Measurements from ENCODE around the gene UBA1. TPM values are rescaled to one million over a fixed set of nuclear protein-coding genes. Genes with fewer than 3 reads are reported as not detected.
"Not testable (repeated sequence)": the region's sequence is repeated elsewhere in the genome, so short reads cannot be mapped to it uniquely, and the experiment has no call there.

Gene UBA1
- polyA plus RNA-seq, 1 donor (not counting 4 experiments of a cell fraction or from before 2014, with no cell fraction given) = 236 TPM

GRCh38 chrX:47250017-47250347, 56.4 kb downstream of the UBA1 start:
- no peaks in the 10 kb centered on the region for H3K27me3 ChIP-seq (ENCODE audit: control insufficient read depth, extremely low read depth, insufficient read depth, low read length)
- no peak overlapping the region for H3K9ac ChIP-seq (ENCODE audit: control insufficient read depth, extremely low read depth, insufficient read depth, low read length)
- H3K79me2 ChIP-seq (ENCODE audit: control insufficient read depth, insufficient read depth, low read length) = no peaks in the 10 kb centered on the region
- no peaks in the 10 kb centered on the region for H4K20me1 ChIP-seq (ENCODE audit: control insufficient read depth, extremely low read depth, insufficient read depth, low read length)
- no peaks in the 10 kb centered on the region for H3K9me3 ChIP-seq (ENCODE audit: control insufficient read depth, low read depth, low read length)
- H3K4me3 ChIP-seq (ENCODE audit: control insufficient read depth in 2 of 3, extremely low read depth in 1 of 3, insufficient read depth in 2 of 3, low read depth in 1 of 3, low read length in 3 of 3) = no peak overlapping the region
- dilution Hi-C loops (cut with MboI; ENCODE audit: extremely low pct_ligation_motif_present, low sequenced_read_pairs) = no loop called here
- DNase-seq (ENCODE audit: low read depth, low spot score) = no peak
- H3K27ac ChIP-seq (ENCODE audit: control insufficient read depth, insufficient read depth, low read length) = no peak overlapping the region
- no peak for FAIRE-seq
- H3K9me1 ChIP-seq (ENCODE audit: control insufficient read depth, extremely low read depth, insufficient read depth, low read length) = no peaks in the 10 kb centered on the region
- H3K4me2 ChIP-seq (ENCODE audit: control insufficient read depth, extremely low read depth, insufficient read depth, low read depth, low read length) = no peak overlapping the region
- H3K36me3 ChIP-seq (ENCODE audit: control insufficient read depth in 2 of 2, extremely low read depth in 1 of 2, insufficient read depth in 2 of 2, low read length in 2 of 2) = no peaks in the 10 kb centered on the region
- TF ChIP-seq EZH2 (IDR thresholded peaks at IDR 0.05; ENCODE audit: low read length) = no peak
- TF ChIP-seq CTCF (optimal IDR thresholded peaks at IDR 0.05 in 1 of 3, IDR thresholded peaks at IDR 0.05 in 1 of 3, conservative IDR thresholded peaks at IDR 0.05 in 1 of 3; ENCODE audit: extremely low read depth in 1 of 3, insufficient read depth in 2 of 3, low read length in 3 of 3) = no peak
- H2AFZ ChIP-seq (ENCODE audit: control insufficient read depth, low read length) = no peak overlapping the region
- H3K4me1 ChIP-seq (ENCODE audit: control insufficient read depth, extremely low read depth, insufficient read depth, low read length) = no peaks in the 10 kb centered on the region

GRCh38 chrX:47257620-47258019, 64.0 kb downstream of the UBA1 start:
- dilution Hi-C loops (cut with MboI; ENCODE audit: extremely low pct_ligation_motif_present, low sequenced_read_pairs); H2AFZ ChIP-seq (ENCODE audit: control insufficient read depth, low read length); H3K27ac ChIP-seq (ENCODE audit: control insufficient read depth, insufficient read depth, low read length); H3K4me1 ChIP-seq (ENCODE audit: control insufficient read depth, extremely low read depth, insufficient read depth, low read length); H3K36me3 ChIP-seq (ENCODE audit: control insufficient read depth in 2 of 2, extremely low read depth in 1 of 2, insufficient read depth in 2 of 2, low read length in 2 of 2); H3K9ac ChIP-seq (ENCODE audit: control insufficient read depth, extremely low read depth, insufficient read depth, low read length); DNase-seq (ENCODE audit: low read depth, low spot score); H3K79me2 ChIP-seq (ENCODE audit: control insufficient read depth, insufficient read depth, low read length); H3K9me3 ChIP-seq (ENCODE audit: control insufficient read depth, low read depth, low read length); H3K4me3 ChIP-seq (ENCODE audit: control insufficient read depth in 2 of 3, extremely low read depth in 1 of 3, insufficient read depth in 2 of 3, low read depth in 1 of 3, low read length in 3 of 3); FAIRE-seq; H3K27me3 ChIP-seq (ENCODE audit: control insufficient read depth, extremely low read depth, insufficient read depth, low read length); H4K20me1 ChIP-seq (ENCODE audit: control insufficient read depth, extremely low read depth, insufficient read depth, low read length); H3K9me1 ChIP-seq (ENCODE audit: control insufficient read depth, extremely low read depth, insufficient read depth, low read length); H3K4me2 ChIP-seq (ENCODE audit: control insufficient read depth, extremely low read depth, insufficient read depth, low read depth, low read length): not testable (repeated sequence)

Other genes with a start within 250 kb of the UBA1 start
- not detected in 3 replicates for gene RGN, start 115.4 kb upstream of the UBA1 start, polyA plus RNA-seq
- gene NDUFB11, start 49.1 kb upstream of the UBA1 start, polyA plus RNA-seq = 39.3 to 46.3 TPM (median 41.3 TPM) in 3 replicates
- gene RBM10, start 48.6 kb upstream of the UBA1 start, polyA plus RNA-seq = 10.8 to 21.5 TPM (median 10.8 TPM) in 3 replicates
- 79.3 to 134 TPM (median 89.5 TPM) in 3 replicates for gene CDK16, start 24.9 kb downstream of the UBA1 start, polyA plus RNA-seq
- gene USP11, start 39.2 kb downstream of the UBA1 start, polyA plus RNA-seq = 4.2 to 12.0 TPM (median 6.3 TPM) in 3 replicates
- 0.06 to 0.12 TPM (median 0.06 TPM) in 3 replicates for gene ZNF157, start 176.7 kb downstream of the UBA1 start, polyA plus RNA-seq